ENCODE results near the gene PNPLA8. TPM values are rescaled to one million over a fixed set of nuclear protein-coding genes. Genes with fewer than 3 reads are reported as not detected.

The PNPLA8 gene
- total and polyA plus RNA-seq, 2 donors (not counting 1 experiment from before 2014, with no cell fraction given) = 12.3 to 57.3 TPM

DNA sequence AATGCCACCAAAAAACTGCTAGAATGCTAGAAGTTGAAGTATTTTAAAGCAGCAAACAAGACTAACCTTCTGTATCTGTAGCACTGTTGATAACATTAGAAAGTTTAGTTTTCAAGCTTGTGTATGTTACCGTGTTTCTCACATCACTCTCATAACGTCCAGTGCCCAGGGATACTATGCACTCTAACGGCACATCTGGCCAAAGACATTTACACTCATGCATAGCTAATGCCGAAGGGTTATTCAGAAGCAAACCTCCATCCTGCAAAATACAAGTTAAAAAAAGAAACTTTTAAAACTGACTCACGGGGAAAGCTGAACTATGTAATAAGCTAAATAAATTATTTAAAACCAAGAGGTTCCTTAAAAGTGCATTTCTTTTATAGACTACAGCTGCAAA lies 46.8 kb downstream of the PNPLA8 start:
- Histone ChIP-seq H3K9me3 (ENCODE audit: control extremely low read depth in 1 of 3, control insufficient read depth in 2 of 3, insufficient read depth in 1 of 3, low read length in 2 of 3) (no peaks in the 10 kb centered on the region), H3K4me2 (replicated peaks; ENCODE audit: low read depth, low read length, poor library complexity, severe bottlenecking) (no peak overlapping the region), H3K36me3 (replicated peaks in 1 of 2; ENCODE audit: control extremely low read depth in 1 of 2, control insufficient read depth in 1 of 2, extremely low read depth in 1 of 2, insufficient read depth in 2 of 2, low read length in 1 of 2) (peaks cover 2 to 54% of the 10 kb centered on the region in 2 experiments), H3K27ac (ENCODE audit: low read length in 2 of 2) (no peak overlapping the region), H3K27me3 (replicated peaks in 1 of 4; ENCODE audit: control extremely low read depth in 1 of 4, control insufficient read depth in 3 of 4, insufficient read depth in 4 of 4, low read length in 3 of 4) (no peaks in the 10 kb centered on the region), H4K20me1 (ENCODE audit: control insufficient read depth, insufficient read depth, low read length, poor library complexity, severe bottlenecking) (peaks cover 13% of the 10 kb centered on the region), H3K9ac (ENCODE audit: low read length) (no peak overlapping the region), H3K79me2 (ENCODE audit: control insufficient read depth, insufficient read depth, low read length) (no peaks in the 10 kb centered on the region), H2AFZ (ENCODE audit: insufficient read depth, low read depth, low read length, poor library complexity, severe bottlenecking) (no peak overlapping the region), H3K4me3 (ENCODE audit: control extremely low read depth in 1 of 5, extremely low read depth in 1 of 5, insufficient read depth in 1 of 5, low read depth in 2 of 5, low read length in 4 of 5) (no peak overlapping the region), H3K4me1 (ENCODE audit: control insufficient read depth in 2 of 2, insufficient read depth in 2 of 2, low read length in 2 of 2) (no peaks in the 10 kb centered on the region)
- H3K27ac Mint-ChIP-seq = no peak overlapping the region
- H3K9me3 Mint-ChIP-seq (ENCODE audit: insufficient read depth) = no peaks in the 10 kb centered on the region
- CTCF ChIA-PET = interaction anchor here (0.6 to 1.5 kb wide), 4 partner anchors 9 to 27 kb away, joined by 3 to 6 read pairs (median 3); partner anchors contain the start of gene NRCAM
- POLR2A ChIA-PET = interaction anchor here (1.0 kb wide), 1 partner anchor 25 kb away, joined by 3 read pairs; no protein-coding TSS in a partner anchor
- DNase-seq (no peak), ATAC-seq (ENCODE audit: low read depth) (no peak)
- intact Hi-C loops (cut with micrococcal nuclease) = no loop called here
- H3K4me3 Mint-ChIP-seq = no peak overlapping the region
- TF ChIP-seq, protein P1, sequence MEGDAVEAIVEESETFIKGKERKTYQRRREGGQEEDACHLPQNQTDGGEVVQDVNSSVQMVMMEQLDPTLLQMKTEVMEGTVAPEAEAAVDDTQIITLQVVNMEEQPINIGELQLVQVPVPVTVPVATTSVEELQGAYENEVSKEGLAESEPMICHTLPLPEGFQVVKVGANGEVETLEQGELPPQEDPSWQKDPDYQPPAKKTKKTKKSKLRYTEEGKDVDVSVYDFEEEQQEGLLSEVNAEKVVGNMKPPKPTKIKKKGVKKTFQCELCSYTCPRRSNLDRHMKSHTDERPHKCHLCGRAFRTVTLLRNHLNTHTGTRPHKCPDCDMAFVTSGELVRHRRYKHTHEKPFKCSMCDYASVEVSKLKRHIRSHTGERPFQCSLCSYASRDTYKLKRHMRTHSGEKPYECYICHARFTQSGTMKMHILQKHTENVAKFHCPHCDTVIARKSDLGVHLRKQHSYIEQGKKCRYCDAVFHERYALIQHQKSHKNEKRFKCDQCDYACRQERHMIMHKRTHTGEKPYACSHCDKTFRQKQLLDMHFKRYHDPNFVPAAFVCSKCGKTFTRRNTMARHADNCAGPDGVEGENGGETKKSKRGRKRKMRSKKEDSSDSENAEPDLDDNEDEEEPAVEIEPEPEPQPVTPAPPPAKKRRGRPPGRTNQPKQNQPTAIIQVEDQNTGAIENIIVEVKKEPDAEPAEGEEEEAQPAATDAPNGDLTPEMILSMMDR (IDR thresholded peaks at IDR 0.05) = no peak
- no peak for TF ChIP-seq EZH2 (IDR thresholded peaks at IDR 0.05; ENCODE audit: borderline replicate concordance, insufficient read depth, low read depth, low read length, poor library complexity, severe bottlenecking)
- WGBS (ENCODE audit: insufficient coverage) = 60% methylated on average over 1 of the region's 5 CpGs
- H3K27me3 Mint-ChIP-seq = no peaks in the 10 kb centered on the region
- peaks cover 6% of the 10 kb centered on the region for H3K4me1 Mint-ChIP-seq

DNA sequence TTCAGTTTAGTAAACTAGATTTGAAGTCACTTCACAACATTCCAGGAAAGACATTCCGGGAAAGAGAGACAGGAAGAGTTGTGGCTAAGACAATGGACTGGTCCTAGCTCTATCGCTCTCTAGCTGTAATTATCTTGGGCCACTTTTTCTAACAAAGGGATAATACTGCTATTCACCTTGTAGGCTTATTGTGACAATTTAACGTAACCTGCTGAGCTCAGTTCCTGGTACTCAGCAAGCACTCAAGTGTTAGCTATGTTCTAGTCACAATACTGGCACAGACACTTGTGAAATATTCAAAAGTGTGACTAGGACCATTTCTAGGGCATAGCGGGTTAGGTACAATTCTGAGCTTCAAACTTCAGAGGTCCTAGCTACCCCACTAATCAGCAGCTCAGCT lies 57.7 kb downstream of the PNPLA8 start:
- peak overlapping the region; percentile 71 for H3K4me3 Mint-ChIP-seq
- no peak overlapping the region for H3K27ac Mint-ChIP-seq
- H3K27me3 ChIP-seq (replicated peaks in 1 of 4; ENCODE audit: control extremely low read depth in 1 of 4, control insufficient read depth in 3 of 4, insufficient read depth in 4 of 4, low read length in 3 of 4) = peaks cover 0 to 15% (median 7%) of the 10 kb centered on the region in 4 experiments
- no peak overlapping the region for H2AFZ ChIP-seq (ENCODE audit: insufficient read depth, low read depth, low read length, poor library complexity, severe bottlenecking)
- DNase-seq (no peak), ATAC-seq (ENCODE audit: low read depth) (no peak)
- no peak overlapping the region for H3K4me3 ChIP-seq (ENCODE audit: control extremely low read depth in 1 of 5, extremely low read depth in 1 of 5, insufficient read depth in 1 of 5, low read depth in 2 of 5, low read length in 4 of 5)
- POLR2A ChIA-PET = interaction anchor here (0.5 to 0.7 kb wide), 3 partner anchors 12 to 310 kb away, joined by 3 to 8 read pairs (median 4); partner anchors contain the start of genes DNAJB9 and THAP5
- CTCF ChIA-PET = interaction anchor here (0.7 to 5.2 kb wide), 9 partner anchors 8 to 287 kb away, joined by 3 to 48 read pairs (median 6); partner anchors contain the start of gene NRCAM
- no peak overlapping the region for H3K4me2 ChIP-seq (replicated peaks; ENCODE audit: low read depth, low read length, poor library complexity, severe bottlenecking)
- peaks cover 24% of the 10 kb centered on the region for H3K27me3 Mint-ChIP-seq
- no peaks in the 10 kb centered on the region for H3K9me3 ChIP-seq (ENCODE audit: control extremely low read depth in 1 of 3, control insufficient read depth in 2 of 3, insufficient read depth in 1 of 3, low read length in 2 of 3)
- no peak overlapping the region for H3K9ac ChIP-seq (ENCODE audit: low read length)
- H3K79me2 ChIP-seq (ENCODE audit: control insufficient read depth, insufficient read depth, low read length) = no peaks in the 10 kb centered on the region
- peaks cover 9 to 11% of the 10 kb centered on the region in 2 donors for H3K4me1 ChIP-seq (ENCODE audit: control insufficient read depth in 2 of 2, insufficient read depth in 2 of 2, low read length in 2 of 2)
- peaks cover 7% of the 10 kb centered on the region for H4K20me1 ChIP-seq (ENCODE audit: control insufficient read depth, insufficient read depth, low read length, poor library complexity, severe bottlenecking)
- WGBS (ENCODE audit: insufficient coverage) = 47% methylated on average over 2 of the region's 4 CpGs
- H3K4me1 Mint-ChIP-seq = peaks cover 9% of the 10 kb centered on the region
- intact Hi-C loops (cut with micrococcal nuclease) = loop anchor here (2.0 kb wide), 1 partner anchor 15 kb away; no protein-coding TSS in a partner anchor
- no peaks in the 10 kb centered on the region for H3K9me3 Mint-ChIP-seq (ENCODE audit: insufficient read depth)
- TF ChIP-seq, protein P1 (IDR thresholded peaks at IDR 0.05) = no peak
- TF ChIP-seq EZH2 (IDR thresholded peaks at IDR 0.05; ENCODE audit: borderline replicate concordance, insufficient read depth, low read depth, low read length, poor library complexity, severe bottlenecking) = no peak
- H3K27ac ChIP-seq (ENCODE audit: low read length in 2 of 2) = no peak overlapping the region
- H3K36me3 ChIP-seq (replicated peaks in 1 of 2; ENCODE audit: control extremely low read depth in 1 of 2, control insufficient read depth in 1 of 2, extremely low read depth in 1 of 2, insufficient read depth in 2 of 2, low read length in 1 of 2) = no peaks in the 10 kb centered on the region

Measured in B cell (primary cell).